ENCODE results near the gene DHCR7. TPM values are rescaled to one million over a fixed set of nuclear protein-coding genes. Genes with fewer than 3 reads are reported as not detected.

DHCR7 gene
- total RNA-seq, 1 experiment from 2014 or later = 286 TPM

DNA sequence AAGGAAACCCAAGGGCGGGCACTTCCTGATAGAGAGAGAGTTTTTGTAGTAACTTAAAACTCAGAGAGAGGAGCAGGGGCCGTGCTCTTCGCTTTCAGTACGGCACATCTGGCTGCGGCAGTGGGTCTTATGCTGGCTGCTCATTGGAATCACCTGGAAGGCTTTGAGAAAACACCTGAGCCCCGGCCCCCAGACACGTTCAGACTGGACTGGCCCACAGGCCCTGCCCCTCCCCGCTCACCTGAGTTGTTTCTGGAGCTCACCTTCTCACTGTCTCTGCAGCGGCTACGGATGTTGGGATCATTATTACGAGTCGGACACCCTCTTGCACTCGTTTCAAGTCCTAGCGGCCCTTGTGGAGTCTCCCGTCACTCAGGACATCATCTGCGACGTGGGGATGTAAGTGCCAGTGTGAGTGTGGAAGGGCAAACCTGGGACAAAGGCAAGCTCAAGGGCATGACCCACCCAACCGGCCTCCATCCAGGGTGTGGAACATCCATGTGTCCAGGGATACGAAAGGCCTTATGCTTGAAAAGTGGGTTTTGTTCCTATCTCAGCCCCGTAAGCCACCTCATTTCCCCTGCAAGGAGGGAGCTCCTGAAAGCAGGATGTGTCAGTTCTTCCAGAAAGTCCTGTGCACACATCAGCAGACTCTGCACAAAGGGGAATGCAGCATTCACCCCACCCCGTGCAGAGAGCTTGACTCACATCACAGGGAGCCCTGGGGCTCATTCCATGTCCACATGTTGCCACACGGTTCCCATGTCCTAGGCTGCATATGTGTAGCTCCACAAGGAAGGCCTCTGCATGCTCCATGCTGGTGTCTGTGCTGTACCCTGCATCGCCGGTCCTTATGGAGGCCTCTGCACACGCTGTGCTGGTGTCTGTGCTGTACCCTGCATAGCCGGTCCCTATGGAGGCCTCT is 10.2 kb upstream of the DHCR7 start:
- TF ChIP-seq CTCF (conservative IDR thresholded peaks at IDR 0.05; ENCODE audit: low read depth, low read length) (no peak), EZH2 (IDR thresholded peaks at IDR 0.05; ENCODE audit: borderline replicate concordance, low read depth, low read length, poor library complexity, severe bottlenecking) (no peak)
- H3K27ac ChIP-seq (ENCODE audit: low read depth, low read length, poor library complexity, severe bottlenecking) = no peak overlapping the region
- no peak overlapping the region for H3K4me3 ChIP-seq (ENCODE audit: low read depth, low read length, poor library complexity, severe bottlenecking)
- peaks cover 38% of the 10 kb centered on the region for H3K36me3 ChIP-seq (ENCODE audit: insufficient read depth, low read length, poor library complexity, severe bottlenecking)
- H3K4me1 ChIP-seq (ENCODE audit: insufficient read depth, low read length, poor library complexity, severe bottlenecking) = peaks cover 6% of the 10 kb centered on the region
- ChIA-PET CTCF (no interaction called here), POLR2A (ENCODE audit: low non-redundant PET) (no interaction called here)
- no peaks in the 10 kb centered on the region for H3K9me3 ChIP-seq (ENCODE audit: low read depth, low read length, poor library complexity, severe bottlenecking)
- no peaks in the 10 kb centered on the region for H3K27me3 ChIP-seq (replicated peaks; ENCODE audit: insufficient read depth, low read depth, low read length, poor library complexity)
- DNase-seq (ENCODE audit: low spot score) = no peak
- intact Hi-C loops (cut with micrococcal nuclease; ENCODE audit: unreplicated experiment) = no loop called here
- no TSS peak for BruUV-seq (replicated peaks)

DNA sequence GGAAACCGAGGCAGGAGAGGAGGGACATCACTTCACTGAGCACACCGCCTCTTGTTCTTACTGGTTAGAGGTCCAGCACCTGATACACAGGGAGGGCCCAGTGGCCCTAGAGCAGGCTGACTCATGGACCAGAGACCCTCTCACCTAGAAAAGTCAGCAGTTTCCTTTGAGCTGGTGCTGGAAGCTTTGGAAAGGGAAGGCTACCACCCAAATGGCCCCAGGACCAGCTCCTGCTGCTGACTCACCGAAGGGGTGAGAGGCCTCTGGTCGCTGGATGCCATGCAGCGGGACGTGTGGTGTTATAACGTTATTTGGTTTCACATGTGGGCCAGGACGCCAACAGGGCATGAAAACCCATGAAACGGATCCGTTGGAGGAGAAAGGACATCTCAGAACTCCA is 8.6 kb upstream of the DHCR7 start:
- no TSS peak for BruUV-seq (replicated peaks)
- ChIA-PET CTCF (no interaction called here), POLR2A (ENCODE audit: low non-redundant PET) (no interaction called here)
- no peak for DNase-seq (ENCODE audit: low spot score)
- intact Hi-C loops (cut with micrococcal nuclease; ENCODE audit: unreplicated experiment) = no loop called here
- Histone ChIP-seq H3K27me3 (replicated peaks; ENCODE audit: insufficient read depth, low read depth, low read length, poor library complexity) (no peaks in the 10 kb centered on the region), H3K9me3 (ENCODE audit: low read depth, low read length, poor library complexity, severe bottlenecking) (no peaks in the 10 kb centered on the region), H3K4me3 (ENCODE audit: low read depth, low read length, poor library complexity, severe bottlenecking) (no peak overlapping the region), H3K4me1 (ENCODE audit: insufficient read depth, low read length, poor library complexity, severe bottlenecking) (peaks cover 13% of the 10 kb centered on the region), H3K27ac (ENCODE audit: low read depth, low read length, poor library complexity, severe bottlenecking) (no peak overlapping the region), H3K36me3 (ENCODE audit: insufficient read depth, low read length, poor library complexity, severe bottlenecking) (peaks cover 38% of the 10 kb centered on the region)
- TF ChIP-seq CTCF (conservative IDR thresholded peaks at IDR 0.05; ENCODE audit: low read depth, low read length) (no peak), EZH2 (IDR thresholded peaks at IDR 0.05; ENCODE audit: borderline replicate concordance, low read depth, low read length, poor library complexity, severe bottlenecking) (no peak)

DNA sequence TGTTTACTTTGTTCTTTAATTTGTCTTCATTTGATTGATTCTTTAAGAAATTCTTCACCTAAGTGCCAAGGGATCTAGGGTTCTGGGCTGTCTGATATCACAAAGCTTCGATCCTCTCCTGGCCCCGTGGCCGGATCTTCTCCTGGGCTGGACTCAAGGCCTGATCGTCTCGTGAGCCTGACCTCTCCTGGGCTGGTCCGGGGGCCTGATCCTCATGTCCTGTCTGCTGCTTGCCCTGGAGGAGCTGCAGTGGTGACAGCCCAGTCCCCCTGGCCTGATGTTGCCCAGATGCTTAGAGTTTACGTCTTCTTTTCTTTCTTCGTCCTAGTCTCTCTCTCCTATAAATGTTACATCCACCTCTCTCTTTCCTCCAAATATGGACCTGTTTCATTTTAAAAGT is 8.1 kb upstream of the DHCR7 start:
- no peak for TF ChIP-seq EZH2 (IDR thresholded peaks at IDR 0.05; ENCODE audit: borderline replicate concordance, low read depth, low read length, poor library complexity, severe bottlenecking)
- TF ChIP-seq CTCF (conservative IDR thresholded peaks at IDR 0.05; ENCODE audit: low read depth, low read length) = no peak
- intact Hi-C loops (cut with micrococcal nuclease; ENCODE audit: unreplicated experiment) = no loop called here
- BruUV-seq (replicated peaks) = no TSS peak
- Histone ChIP-seq H3K9me3 (ENCODE audit: low read depth, low read length, poor library complexity, severe bottlenecking) (no peaks in the 10 kb centered on the region), H3K36me3 (ENCODE audit: insufficient read depth, low read length, poor library complexity, severe bottlenecking) (peaks cover 41% of the 10 kb centered on the region), H3K27me3 (replicated peaks; ENCODE audit: insufficient read depth, low read depth, low read length, poor library complexity) (no peaks in the 10 kb centered on the region), H3K4me1 (ENCODE audit: insufficient read depth, low read length, poor library complexity, severe bottlenecking) (peaks cover 19% of the 10 kb centered on the region), H3K27ac (ENCODE audit: low read depth, low read length, poor library complexity, severe bottlenecking) (no peak overlapping the region), H3K4me3 (ENCODE audit: low read depth, low read length, poor library complexity, severe bottlenecking) (no peak overlapping the region)
- ChIA-PET CTCF (no interaction called here), POLR2A (ENCODE audit: low non-redundant PET) (no interaction called here)
- no peak for DNase-seq (ENCODE audit: low spot score)
